ENCODE measurements around the gene CCDC43.

Gene CCDC43

GRCh38 chr17:44663095-44663494 is 26.5 kb downstream of the CCDC43 start:
- no peak overlapping the region for H3K27ac ChIP-seq
- no peak for TF ChIP-seq CTCF (conservative IDR thresholded peaks at IDR 0.05)

DNA sequence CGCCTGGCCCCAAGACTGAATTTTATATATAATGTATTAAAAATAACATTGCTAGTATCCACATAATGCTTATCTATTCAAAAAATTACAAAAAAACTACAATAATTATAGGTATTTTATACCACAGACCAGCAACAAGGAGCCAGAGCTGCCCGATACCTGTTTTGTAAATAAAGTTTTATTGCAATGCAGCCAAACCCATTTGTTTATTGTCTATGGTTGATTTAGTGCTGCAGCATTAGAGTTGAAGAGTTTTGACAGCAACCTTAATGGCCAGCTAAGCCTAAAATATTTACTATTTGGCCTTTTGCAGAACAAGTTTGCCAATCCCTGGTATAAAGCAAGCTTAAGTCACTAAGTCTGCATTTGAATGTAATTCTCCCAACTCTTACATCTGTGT is 27.7 kb downstream of the CCDC43 start:
- H3K27ac ChIP-seq: no peak overlapping the region
- TF ChIP-seq CTCF (conservative IDR thresholded peaks at IDR 0.05): no peak

DNA sequence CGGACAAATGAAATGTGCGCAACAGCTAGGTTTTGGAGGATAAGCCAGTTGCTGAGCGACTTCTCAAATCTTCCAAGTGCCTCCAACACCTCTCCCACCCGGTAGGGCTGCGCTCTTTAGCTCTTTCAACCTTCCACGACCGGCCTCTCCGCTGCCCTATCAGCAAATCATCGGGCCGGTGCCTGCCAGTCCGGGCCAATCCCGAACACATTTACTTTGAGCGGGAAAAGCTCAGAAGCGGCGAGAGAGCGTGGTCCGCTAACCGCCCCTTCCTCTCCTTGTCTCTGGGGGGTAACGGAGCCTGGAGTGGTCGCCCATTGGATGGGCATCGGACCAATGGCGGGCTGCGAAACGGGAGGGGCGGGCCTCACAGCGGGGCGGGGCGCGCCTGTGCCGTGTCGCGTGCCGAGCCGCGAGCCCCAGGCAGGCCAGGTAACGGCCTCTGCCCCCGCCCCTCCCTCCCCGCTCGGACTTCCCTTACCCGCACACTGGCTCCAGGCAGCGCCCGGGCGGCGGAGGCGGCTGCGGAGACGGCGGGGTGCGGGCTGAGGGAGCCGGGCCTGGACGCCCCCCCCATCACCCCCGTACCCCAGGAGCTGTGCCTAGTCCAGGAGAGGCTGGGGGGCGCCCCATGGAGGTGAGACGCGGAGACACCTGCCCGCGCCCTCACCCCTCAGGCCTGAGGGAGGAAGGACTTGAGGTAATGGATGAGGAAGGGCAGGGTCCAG is 33.4 kb downstream of the CCDC43 start, which contains the start of gene MEIOC:
Gene MEIOC, plus strand, starts transcription at position 486 of the 728 bp plus-strand sequence. Its CDS starts 146 bp downstream, at position 632.
- no peak within 1 kb of the TSS for H3K27ac ChIP-seq
- no peak for TF ChIP-seq CTCF (conservative IDR thresholded peaks at IDR 0.05)

DNA sequence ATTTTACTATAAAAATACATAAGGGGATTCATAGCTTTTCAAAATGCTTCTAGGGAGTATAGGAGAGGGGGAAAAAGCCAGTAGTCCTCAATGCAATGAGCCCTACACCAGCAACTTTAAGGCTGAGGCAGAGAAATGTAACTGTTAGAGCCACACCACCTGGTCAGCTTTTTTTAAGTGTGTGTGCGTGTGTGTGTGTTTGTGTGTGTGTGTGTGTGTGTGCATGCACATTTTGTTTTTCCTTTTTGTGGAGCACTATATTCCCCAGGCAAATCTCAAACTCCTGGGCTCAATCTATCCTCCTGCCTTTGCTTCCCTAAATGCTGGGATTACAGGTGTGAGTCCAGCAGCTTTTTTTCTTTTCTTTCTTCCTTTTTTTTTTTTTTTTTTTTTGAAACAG is 35.6 kb downstream of the CCDC43 start:
- TF ChIP-seq CTCF (conservative IDR thresholded peaks at IDR 0.05): no peak
- H3K27ac ChIP-seq: no peak overlapping the region

GRCh38 chr17:44653384-44653783 is 36.2 kb downstream of the CCDC43 start:
- TF ChIP-seq CTCF (conservative IDR thresholded peaks at IDR 0.05): no peak
- no peak overlapping the region for H3K27ac ChIP-seq

DNA sequence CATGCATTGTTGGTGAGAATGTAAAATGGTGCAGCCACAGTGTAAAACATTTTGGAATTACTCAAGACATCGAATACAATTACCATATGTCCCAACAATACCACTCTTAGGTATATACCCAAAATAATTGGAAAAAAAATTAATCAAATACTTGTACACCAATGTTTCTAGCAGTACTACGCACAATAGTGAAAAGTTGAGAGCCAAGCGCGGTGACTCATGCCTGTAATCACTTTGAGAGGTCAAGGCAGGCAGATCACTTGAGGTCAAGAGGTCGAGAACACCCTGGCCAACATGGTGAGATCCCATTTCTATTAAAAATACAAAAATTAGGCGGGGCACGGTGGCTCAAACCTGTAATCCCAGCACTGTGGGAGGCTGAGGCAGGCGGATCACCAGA is 36.8 kb downstream of the CCDC43 start:
- TF ChIP-seq CTCF (conservative IDR thresholded peaks at IDR 0.05): no peak
- no peak overlapping the region for H3K27ac ChIP-seq

DNA sequence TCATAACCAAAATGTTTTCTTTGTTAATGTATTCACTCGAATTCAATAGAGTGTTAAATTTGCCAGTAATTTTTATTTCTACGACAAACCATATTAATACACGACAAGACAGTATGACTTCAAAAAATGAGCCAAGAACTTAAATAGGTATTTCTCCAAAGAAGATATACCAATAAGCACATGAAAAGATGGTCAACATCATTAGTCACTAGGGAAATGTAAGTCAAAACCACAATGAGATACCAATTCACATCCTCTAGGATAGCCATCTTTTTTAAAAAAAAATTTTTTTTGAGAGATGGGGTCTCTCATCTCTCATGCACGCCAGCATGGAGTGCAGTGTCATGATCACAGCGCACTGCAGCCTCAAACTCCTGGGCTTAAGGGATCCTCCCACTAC is 38.3 kb downstream of the CCDC43 start:
- TF ChIP-seq CTCF (conservative IDR thresholded peaks at IDR 0.05): no peak
- H3K27ac ChIP-seq: no peak overlapping the region

Data from VCaP (cell line).